Central memory CD8-positive, alpha-beta T cell (primary cell): ENCODE measurements around the gene ZNF791.
"Not testable (repeated sequence)": the region's sequence is repeated elsewhere in the genome, so short reads cannot be mapped to it uniquely, and the experiment has no call there.

Source experiments
- ATAC-seq: fragments of 150-1000 bp; cut with Tn5 transposase; replicated peaks from 2 replicates; pipeline ENCODE4 v1.10.0; 2022; ENCODE audit warnings: mild to moderate bottlenecking, moderate FRiP score, moderate number of reproducible peaks; ENCODE audit not compliant: poor library complexity, severe bottlenecking; ENCODE audit errors: extremely low read depth
- DNase-seq, 2 donors: peaks; one replicate each; pipeline ENCODE4 v3.0.0; 2021; ENCODE audit warnings: low spot score in 2 of 2
- H3K27ac Mint-ChIP-seq: one replicate; pipeline ENCODE4 v1.8.0; 2022; ENCODE audit warnings: low read depth, mild to moderate bottlenecking, moderate library complexity, mixed read lengths
- H3K27me3 Mint-ChIP-seq: one replicate; pipeline ENCODE4 v1.8.0; 2022; ENCODE audit warnings: mixed read lengths
- H3K36me3 Mint-ChIP-seq: one replicate; pipeline ENCODE4 v1.8.0; 2022; ENCODE audit warnings: mild to moderate bottlenecking, moderate library complexity, mixed read lengths; ENCODE audit not compliant: insufficient read depth
- H3K4me1 Mint-ChIP-seq: one replicate; pipeline ENCODE4 v1.8.0; 2022; ENCODE audit warnings: mixed read lengths
- H3K4me3 Mint-ChIP-seq: one replicate; pipeline ENCODE4 v1.8.0; 2022; ENCODE audit warnings: mild to moderate bottlenecking, moderate library complexity, mixed read lengths
- H3K9me3 Mint-ChIP-seq: one replicate; pipeline ENCODE4 v1.8.0; 2022; ENCODE audit warnings: mixed read lengths

ZNF791 gene

GRCh38 chr19:12610540-12611360 is at the start of gene ZNF791, which contains the start of gene ZNF490:
Gene ZNF791, plus strand, starts transcription at chr19:12610920. Its CDS starts 160 bp downstream, at chr19:12611080.
Gene ZNF490, minus strand, starts transcription at chr19:12610813. Its CDS starts 133 bp downstream, at chr19:12610680.
- peak; percentile 84 for ATAC-seq
- peaks cover 31% of the 10 kb centered on the region for H3K36me3 Mint-ChIP-seq
- no peaks in the 10 kb centered on the region for H3K9me3 Mint-ChIP-seq
- peak within 1 kb of the TSS; percentile 99 for H3K4me3 Mint-ChIP-seq
- peak; percentile 90 to 96 for DNase-seq
- no peaks in the 10 kb centered on the region for H3K27me3 Mint-ChIP-seq
- peak within 1 kb of the TSS; percentile 98 for H3K27ac Mint-ChIP-seq
- H3K4me1 Mint-ChIP-seq, result peaks cover 23% of the 10 kb centered on the region

GRCh38 chr19:12564016-12564664 is 46.6 kb upstream of the ZNF791 start:
- Mint-ChIP-seq H3K4me3 (no peak overlapping the region), H3K9me3 (no peaks in the 10 kb centered on the region), H3K27me3 (no peaks in the 10 kb centered on the region), H3K27ac (no peak overlapping the region), H3K4me1 (peaks cover 5% of the 10 kb centered on the region), H3K36me3 (peaks cover 3% of the 10 kb centered on the region)
- peak; percentile 83 to 97 for DNase-seq
- peak; percentile 77 for ATAC-seq

- H3K9me3 Mint-ChIP-seq, H3K4me3 Mint-ChIP-seq, H3K36me3 Mint-ChIP-seq, DNase-seq, ATAC-seq, H3K27ac Mint-ChIP-seq, H3K27me3 Mint-ChIP-seq, H3K4me1 Mint-ChIP-seq: not testable (repeated sequence)
Measured at GRCh38 chr19:12566380-12566779, 44.3 kb upstream of the ZNF791 start.

- peaks cover under 1% of the 10 kb centered on the region for H3K36me3 Mint-ChIP-seq
- no peak overlapping the region for H3K4me3 Mint-ChIP-seq
- H3K9me3 Mint-ChIP-seq, result no peaks in the 10 kb centered on the region
- H3K27ac Mint-ChIP-seq, result no peak overlapping the region
- H3K4me1 Mint-ChIP-seq, result peaks cover 5% of the 10 kb centered on the region
- no peak for ATAC-seq
- DNase-seq, result no peak
- no peaks in the 10 kb centered on the region for H3K27me3 Mint-ChIP-seq
Measured at GRCh38 chr19:12567951-12568350, 42.8 kb upstream of the ZNF791 start.

- no peaks in the 10 kb centered on the region for H3K9me3 Mint-ChIP-seq
- H3K4me1 Mint-ChIP-seq, result peaks cover 8% of the 10 kb centered on the region
- H3K4me3 Mint-ChIP-seq, result no peak overlapping the region
- DNase-seq (no peak), ATAC-seq (no peak)
- H3K36me3 Mint-ChIP-seq, result no peaks in the 10 kb centered on the region
- no peaks in the 10 kb centered on the region for H3K27me3 Mint-ChIP-seq
- no peak overlapping the region for H3K27ac Mint-ChIP-seq
Measured at GRCh38 chr19:12574036-12574435, 36.7 kb upstream of the ZNF791 start.

- H3K27ac Mint-ChIP-seq, result no peak overlapping the region
- ATAC-seq (no peak), DNase-seq (no peak)
- peaks cover 14% of the 10 kb centered on the region for H3K36me3 Mint-ChIP-seq
- H3K9me3 Mint-ChIP-seq, result peaks cover 9% of the 10 kb centered on the region
- no peak overlapping the region for H3K4me3 Mint-ChIP-seq
- H3K4me1 Mint-ChIP-seq, result peaks cover 8% of the 10 kb centered on the region
- H3K27me3 Mint-ChIP-seq, result no peaks in the 10 kb centered on the region
Measured at GRCh38 chr19:12578641-12579040, 32.1 kb upstream of the ZNF791 start.

GRCh38 chr19:12580180-12580694 is 30.5 kb upstream of the ZNF791 start:
- Mint-ChIP-seq H3K36me3 (peaks cover 14% of the 10 kb centered on the region), H3K27me3 (no peaks in the 10 kb centered on the region), H3K9me3 (peaks cover 9% of the 10 kb centered on the region), H3K4me3 (no peak overlapping the region), H3K27ac (no peak overlapping the region), H3K4me1 (no peaks in the 10 kb centered on the region)
- ATAC-seq, result no peak
- no peak for DNase-seq

- DNase-seq (no peak), ATAC-seq (no peak)
- Mint-ChIP-seq H3K4me1 (no peaks in the 10 kb centered on the region), H3K27ac (no peak overlapping the region), H3K27me3 (no peaks in the 10 kb centered on the region), H3K9me3 (peaks cover 9% of the 10 kb centered on the region), H3K4me3 (no peak overlapping the region), H3K36me3 (peaks cover 14% of the 10 kb centered on the region)
Measured at GRCh38 chr19:12581100-12581499, 29.6 kb upstream of the ZNF791 start.

GRCh38 chr19:12596485-12596884 is 14.2 kb upstream of the ZNF791 start:
- Mint-ChIP-seq H3K27me3 (no peaks in the 10 kb centered on the region), H3K9me3 (no peaks in the 10 kb centered on the region), H3K27ac (no peak overlapping the region), H3K36me3 (peaks cover 15% of the 10 kb centered on the region), H3K4me3 (no peak overlapping the region), H3K4me1 (no peaks in the 10 kb centered on the region)
- ATAC-seq (no peak), DNase-seq (no peak)

GRCh38 chr19:12596927-12597548 is 13.7 kb upstream of the ZNF791 start:
- Mint-ChIP-seq H3K9me3 (no peaks in the 10 kb centered on the region), H3K27me3 (no peaks in the 10 kb centered on the region), H3K4me1 (no peaks in the 10 kb centered on the region), H3K27ac (no peak overlapping the region), H3K4me3 (no peak overlapping the region), H3K36me3 (peaks cover 16% of the 10 kb centered on the region)
- DNase-seq (no peak), ATAC-seq (no peak)

GRCh38 chr19:12597594-12597993 is 13.1 kb upstream of the ZNF791 start:
- Mint-ChIP-seq H3K4me1 (no peaks in the 10 kb centered on the region), H3K9me3 (no peaks in the 10 kb centered on the region), H3K27ac (no peak overlapping the region), H3K4me3 (no peak overlapping the region), H3K27me3 (no peaks in the 10 kb centered on the region), H3K36me3 (peaks cover 16% of the 10 kb centered on the region)
- DNase-seq (no peak), ATAC-seq (no peak)

GRCh38 chr19:12603714-12604113 is 7.0 kb upstream of the ZNF791 start:
- ATAC-seq, result no peak
- H3K27me3 Mint-ChIP-seq, result no peaks in the 10 kb centered on the region
- no peaks in the 10 kb centered on the region for H3K9me3 Mint-ChIP-seq
- H3K4me1 Mint-ChIP-seq, result peaks cover 6% of the 10 kb centered on the region
- no peak overlapping the region for H3K27ac Mint-ChIP-seq
- no peak overlapping the region for H3K4me3 Mint-ChIP-seq
- DNase-seq, result no peak
- H3K36me3 Mint-ChIP-seq, result peaks cover 22% of the 10 kb centered on the region
